Stimulated activated CD8-positive, alpha-beta memory T cell treated with anti-CD3 and anti-CD28 coated beads, Interleukin-7, amount 100 ng/mL, for 4 hours (primary cell): ENCODE results near the gene RUNX1.

Source experiments
- DNase-seq, 2 donors: peaks; one replicate each; pipeline ENCODE4 v3.0.0-alpha.2; 2020; ENCODE audit warnings: low read depth in 2 of 2

Gene RUNX1

DNA sequence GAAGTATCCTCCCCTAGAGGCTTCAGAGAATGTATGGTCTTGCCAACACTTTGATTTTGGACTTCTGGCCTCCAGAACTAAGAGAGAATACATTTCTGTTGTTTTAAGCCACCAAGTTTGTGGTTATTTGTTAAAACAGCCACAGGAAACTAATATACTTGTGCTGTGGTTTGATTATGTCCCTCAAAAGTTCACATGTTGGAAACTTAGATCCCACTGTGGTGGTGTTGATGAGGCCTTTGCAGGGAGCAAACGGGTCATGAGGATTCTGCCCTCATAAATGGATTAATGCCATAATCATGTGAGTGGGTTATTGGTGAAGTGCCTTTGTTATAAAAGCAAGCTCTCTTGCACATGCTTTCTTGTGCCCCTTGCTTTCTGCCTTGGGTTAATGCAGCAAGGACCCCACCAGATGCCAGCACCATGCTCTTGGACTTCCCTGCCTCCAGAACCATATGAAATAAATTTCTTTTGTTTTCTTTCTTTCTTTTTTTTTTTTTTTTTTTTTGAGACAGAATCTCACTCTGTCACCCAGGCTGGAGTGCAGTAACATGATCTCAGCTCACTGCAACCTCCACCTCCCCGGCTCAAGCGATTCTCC lies 223.1 kb downstream of the RUNX1 start:
- DNase-seq, result no peak

DNA sequence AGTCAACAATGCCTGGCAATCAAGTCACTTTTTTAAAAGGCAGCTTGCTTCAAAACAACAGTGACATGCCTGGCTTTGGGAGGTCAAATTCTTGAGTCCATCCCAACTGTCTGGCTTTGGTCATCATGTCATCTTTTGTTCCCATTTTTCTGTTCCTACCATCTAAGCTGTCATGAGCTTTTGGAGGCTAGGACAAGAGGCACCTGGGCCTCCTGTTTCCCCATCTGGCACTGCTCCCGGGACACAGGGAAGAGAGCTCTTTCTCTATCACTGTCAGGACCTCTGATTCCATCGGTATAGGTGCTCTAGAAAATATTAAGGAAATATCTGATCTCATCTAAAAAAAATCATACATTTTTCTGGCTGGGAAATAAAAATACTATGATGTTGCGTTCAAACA lies 224.0 kb downstream of the RUNX1 start:
- DNase-seq, result no peak

GRCh38 chr21:34824314-34824713 lies 224.8 kb downstream of the RUNX1 start:
- no peak for DNase-seq

GRCh38 chr21:34822942-34823341 lies 226.2 kb downstream of the RUNX1 start:
- no peak for DNase-seq

GRCh38 chr21:34822168-34822567 lies 226.9 kb downstream of the RUNX1 start:
- DNase-seq, result no peak

DNA sequence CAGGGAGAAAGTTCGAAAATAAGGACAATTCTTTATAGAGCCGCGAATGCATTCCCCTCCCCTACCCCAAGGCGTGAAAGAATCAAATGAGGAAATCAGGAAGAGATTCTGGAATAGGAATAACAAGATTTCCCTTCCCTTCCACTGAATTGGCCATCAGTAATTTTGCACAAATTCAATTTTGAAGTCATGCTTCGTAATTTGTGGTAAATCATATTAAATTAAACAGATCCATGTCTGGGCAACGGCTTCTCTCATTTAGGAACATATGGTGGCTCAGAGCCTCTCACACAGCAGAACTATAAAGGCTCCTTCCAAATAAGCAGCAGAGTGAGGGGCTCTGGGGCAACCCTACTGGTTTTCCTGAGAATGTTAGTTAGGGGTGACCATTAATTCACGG lies 227.4 kb downstream of the RUNX1 start:
- no peak for DNase-seq

DNA sequence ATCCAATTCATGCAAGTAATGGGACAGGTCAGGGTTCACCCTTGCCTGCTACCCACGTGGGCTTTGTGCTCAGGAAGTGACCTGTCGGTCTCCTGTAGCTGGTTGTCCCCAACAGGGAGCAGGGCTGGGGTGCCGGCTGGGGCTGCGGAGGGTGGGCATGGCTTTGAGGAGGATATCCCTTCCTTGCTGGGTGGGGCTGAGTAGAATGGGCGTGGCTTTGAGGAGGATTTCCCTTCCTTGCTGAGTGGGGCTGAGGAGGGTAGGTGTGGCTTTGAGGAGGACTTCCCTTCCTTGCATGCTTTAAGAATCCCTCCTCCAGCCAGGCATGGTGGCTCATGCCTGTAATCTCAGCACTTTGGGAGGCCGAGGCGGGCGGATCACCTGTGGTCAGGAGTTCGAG lies 229.1 kb downstream of the RUNX1 start:
- no peak for DNase-seq

GRCh38 chr21:34819357-34819999 lies 229.6 kb downstream of the RUNX1 start:
- DNase-seq, result no peak

GRCh38 chr21:34818662-34819158 lies 230.4 kb downstream of the RUNX1 start:
- DNase-seq, result no peak

DNA sequence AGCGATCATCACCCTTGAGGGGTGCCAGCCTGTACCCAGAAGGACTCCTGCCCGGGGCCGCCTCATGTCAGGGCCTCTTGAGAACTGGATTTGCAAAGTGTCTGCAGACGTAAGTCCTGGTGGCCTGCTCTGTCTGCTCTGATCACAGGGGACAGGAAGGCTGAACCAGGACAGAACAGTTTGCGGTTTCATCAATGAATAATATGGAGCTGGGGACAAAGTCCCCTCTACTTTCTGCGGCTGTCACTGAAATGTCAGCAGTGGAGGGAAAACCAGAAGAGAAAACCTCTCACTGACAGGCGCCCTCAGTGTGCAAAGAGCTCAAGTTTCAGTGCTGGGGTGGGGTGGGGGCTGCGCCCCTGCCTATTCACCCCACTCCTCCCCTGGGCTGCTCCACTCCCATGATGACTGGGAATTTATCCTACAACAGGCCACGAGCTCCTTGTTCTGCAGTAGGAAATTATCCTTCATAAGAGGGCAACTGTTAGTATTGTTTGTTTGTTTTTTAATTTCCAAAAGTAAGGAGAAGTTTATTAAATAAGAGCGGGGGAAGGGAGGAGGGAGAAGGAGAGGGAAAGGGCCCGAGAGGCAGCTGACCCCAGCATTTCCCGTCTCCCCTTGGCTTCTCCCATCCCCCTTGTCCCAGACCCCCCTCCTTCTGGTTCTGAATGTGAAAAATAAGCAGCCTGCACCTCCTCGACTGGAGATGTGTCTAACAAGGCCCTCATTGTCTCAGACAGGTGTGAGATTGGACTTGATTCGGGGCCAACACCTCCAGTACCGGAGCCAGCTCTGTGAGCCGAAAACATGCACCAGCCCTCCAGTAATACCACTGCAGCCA lies 231.1 kb downstream of the RUNX1 start:
- DNase-seq, result no peak

- DNase-seq, result no peak
Measured at GRCh38 chr21:34815831-34816705, 233.0 kb downstream of the RUNX1 start.

DNA sequence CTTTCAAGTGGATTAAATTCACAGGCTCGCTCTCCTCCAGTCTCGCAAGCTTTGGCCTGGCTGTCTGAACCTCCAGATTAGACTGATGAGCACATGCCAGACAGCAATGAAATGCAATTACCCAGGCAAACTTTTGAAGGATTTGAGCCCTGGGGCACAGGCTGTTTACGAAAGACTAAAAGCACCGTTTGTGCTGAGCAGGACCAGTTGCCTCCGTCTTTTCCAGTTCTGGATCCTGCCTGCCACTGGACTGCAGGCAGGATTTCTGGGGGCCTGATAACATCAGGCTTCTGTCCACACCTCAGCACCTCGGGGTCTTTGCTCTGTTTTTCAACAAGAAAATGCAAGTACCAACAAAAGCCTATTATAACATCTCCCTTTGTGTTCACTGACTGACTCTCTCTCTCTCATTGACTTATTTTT lies 234.6 kb downstream of the RUNX1 start:
- no peak for DNase-seq

DNA sequence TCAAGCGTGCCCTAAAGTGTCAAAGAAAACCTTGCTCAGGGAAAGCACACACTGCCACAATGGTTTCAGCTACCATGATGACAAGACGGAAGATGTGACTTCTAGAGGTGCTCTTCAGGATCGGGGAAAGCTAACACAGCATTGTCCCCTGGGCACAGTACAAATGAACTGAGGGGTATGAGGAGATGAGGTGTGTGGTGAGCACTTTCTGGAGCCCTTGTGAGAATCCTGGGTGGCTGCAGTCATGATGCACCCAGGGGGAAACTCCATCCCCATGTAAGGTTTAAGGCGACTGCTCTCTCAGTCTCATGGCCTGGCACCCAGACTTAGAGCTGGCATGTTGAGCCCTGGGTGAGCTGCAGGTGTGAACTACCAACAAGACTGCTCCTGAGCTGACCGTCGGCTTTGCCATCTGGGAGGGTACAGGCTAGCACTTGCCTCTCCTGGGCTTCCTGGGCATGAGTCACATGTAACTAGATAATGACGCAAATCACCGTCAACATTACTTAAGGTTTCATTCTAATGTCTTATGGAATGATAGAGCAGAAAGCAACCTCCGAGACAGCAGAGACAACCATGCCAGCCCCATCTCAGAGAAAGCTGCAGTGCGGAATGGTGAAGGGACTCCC lies 235.7 kb downstream of the RUNX1 start:
- no peak for DNase-seq

- no peak for DNase-seq
Measured at GRCh38 chr21:34812504-34813265, 236.4 kb downstream of the RUNX1 start.

GRCh38 chr21:34811368-34811767 lies 237.7 kb downstream of the RUNX1 start:
- DNase-seq, result no peak

DNA sequence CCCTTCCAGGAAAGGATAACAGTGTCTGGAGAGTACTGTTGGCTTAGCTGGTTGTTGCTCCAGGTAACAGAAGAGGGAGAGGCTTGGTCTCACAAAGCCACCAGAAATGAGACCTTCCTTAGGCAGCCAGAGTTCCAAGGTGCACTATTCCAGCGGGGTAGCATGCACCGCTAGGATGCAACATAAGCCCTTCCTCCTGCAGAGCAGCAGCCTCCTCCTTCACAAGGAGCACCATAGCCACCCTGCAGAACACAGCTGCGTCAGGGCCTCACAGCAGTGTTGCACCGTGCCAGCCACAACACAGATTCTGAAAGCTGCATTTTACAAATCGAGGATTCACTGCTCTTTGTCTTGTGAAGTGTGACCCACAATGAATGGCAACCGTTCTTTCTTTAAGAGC lies 238.3 kb downstream of the RUNX1 start:
- no peak for DNase-seq

GRCh38 chr21:34809822-34810221 lies 239.3 kb downstream of the RUNX1 start:
- no peak for DNase-seq

GRCh38 chr21:34808569-34809204 lies 240.4 kb downstream of the RUNX1 start:
- no peak for DNase-seq

DNA sequence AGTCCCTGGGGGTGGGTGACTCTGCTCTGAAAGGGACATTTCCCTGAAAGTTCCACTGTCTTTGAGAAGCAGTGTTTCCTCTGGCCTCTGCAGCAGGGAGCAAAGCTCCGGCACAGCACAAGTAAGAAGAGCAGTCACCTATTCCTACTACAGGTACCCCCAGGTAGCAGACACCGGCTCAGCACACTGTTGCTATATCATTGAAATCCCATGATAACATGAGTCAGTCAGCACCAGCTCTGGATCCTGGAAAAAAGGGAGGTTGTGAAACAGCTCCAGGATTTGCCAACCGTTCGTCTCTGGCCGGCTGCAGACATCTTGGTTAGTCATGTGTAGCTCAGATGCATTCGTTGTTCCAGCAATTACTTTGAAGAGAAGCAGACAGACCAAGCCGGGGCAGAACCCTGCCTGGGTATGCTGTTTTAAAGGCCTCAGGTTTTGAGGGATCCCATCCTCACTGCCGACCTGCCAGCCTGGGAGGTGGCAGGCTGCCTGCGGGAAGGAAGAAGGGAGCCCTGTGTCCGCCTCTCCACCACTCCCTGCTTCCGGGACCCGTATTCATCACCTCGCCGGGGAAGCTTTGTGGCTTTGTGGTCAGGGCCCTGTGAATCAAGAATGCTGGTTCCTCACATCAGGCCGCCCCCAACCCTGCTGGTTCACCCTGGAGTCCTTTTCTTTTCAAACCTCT lies 241.1 kb downstream of the RUNX1 start:
- DNase-seq, result peak; percentile 41 to 63
